Activated T-helper 2 cell treated with anti-CD3 and anti-CD28 coated beads, Interferon-gamma antibody, Interleukin-2, Interleukin-4, amounts not matched to agents 10 μg/mL and 5 μg/mL and 100 μg/mL, durations not matched to agents 14 hours and 24 hours and 36 hours (primary cell): ENCODE results near the gene PSMD12. TPM values are rescaled to one million over a fixed set of nuclear protein-coding genes. Genes with fewer than 3 reads are reported as not detected.
"Not testable (repeated sequence)": the region's sequence is repeated elsewhere in the genome, so short reads cannot be mapped to it uniquely, and the experiment has no call there.

ENCODE experiments used
- DNase-seq: peaks from one replicate; pipeline ENCODE4 v3.0.0; 2021; ENCODE audit warnings: low spot score
- H3K27ac Mint-ChIP-seq: one replicate; pipeline ENCODE4 v1.8.0; 2021; ENCODE audit warnings: mixed read lengths
- H3K27me3 Mint-ChIP-seq: one replicate; pipeline ENCODE4 v1.8.0; 2021; ENCODE audit warnings: low read depth, mixed read lengths
- H3K36me3 Mint-ChIP-seq: one replicate; pipeline ENCODE4 v1.8.0; 2021; ENCODE audit warnings: low read depth, mixed read lengths
- H3K4me1 Mint-ChIP-seq: one replicate; pipeline ENCODE4 v1.8.0; 2021; ENCODE audit warnings: low read depth, mixed read lengths
- H3K4me3 Mint-ChIP-seq: one replicate; pipeline ENCODE4 v1.8.0; 2021; ENCODE audit warnings: low read depth, mild to moderate bottlenecking, moderate library complexity, mixed read lengths
- H3K9me3 Mint-ChIP-seq: one replicate; pipeline ENCODE4 v1.8.0; 2021; ENCODE audit warnings: mixed read lengths
- intact Hi-C: fragments of 100-400 bp; cut with micrococcal nuclease; formaldehyde crosslinking; loops from one replicate; pipeline ENCODE4 v1.15.1; 2023
- total RNA-seq: library from RNA; stranded (reverse); gene quantifications from 2 replicates; pipeline ENCODE4 v1.2.3, GENCODE V29; 2022

PSMD12 gene
- total RNA-seq, 1 donor from 2014 or later = 75.4 TPM

DNA sequence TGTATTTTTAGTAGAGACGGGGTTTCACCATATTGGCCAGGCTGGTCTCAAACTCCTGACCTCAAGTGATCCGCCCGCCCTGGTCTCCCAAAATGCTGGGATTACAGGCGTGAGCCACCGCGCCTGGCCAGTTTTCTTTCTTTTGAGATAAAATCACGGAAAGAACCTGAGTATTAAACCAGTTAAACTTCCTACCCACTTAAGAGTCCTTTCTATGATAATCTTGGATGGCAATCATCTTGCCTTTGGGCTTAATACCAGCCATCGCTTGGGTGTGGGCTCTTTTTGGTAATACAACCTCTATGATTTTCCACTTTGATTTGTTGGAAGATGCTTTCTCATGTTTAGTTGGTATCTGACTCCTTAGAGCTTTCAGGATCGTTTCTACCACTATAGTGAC lies 34.7 kb upstream of the PSMD12 start:
- intact Hi-C loops = no loop called here
- Mint-ChIP-seq H3K4me3 (no peak overlapping the region), H3K27me3 (no peaks in the 10 kb centered on the region), H3K36me3 (peaks cover 16% of the 10 kb centered on the region), H3K4me1 (peaks cover 43% of the 10 kb centered on the region), H3K27ac (peak overlapping the region; percentile 55), H3K9me3 (no peaks in the 10 kb centered on the region)
- no peak for DNase-seq

DNA sequence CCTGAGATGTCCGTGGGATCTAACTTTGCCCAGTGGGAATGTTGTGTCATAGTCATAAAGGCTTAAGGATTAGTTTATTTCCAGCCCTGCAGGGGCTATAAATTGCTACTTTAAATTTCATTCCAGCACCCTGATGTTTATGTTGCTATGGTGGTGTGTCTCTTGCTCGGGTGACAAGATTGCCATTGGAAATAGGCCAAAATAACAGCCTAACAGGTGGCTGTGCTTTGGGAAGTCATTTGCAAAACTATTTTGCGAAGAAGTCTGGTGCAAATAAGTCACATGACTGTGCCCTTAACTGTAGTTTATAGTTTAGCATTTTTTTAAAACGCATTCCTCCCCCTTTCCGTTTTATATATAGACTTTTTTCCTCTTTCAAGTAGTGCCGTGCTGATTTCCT lies 33.8 kb upstream of the PSMD12 start:
- Mint-ChIP-seq H3K27ac (peak overlapping the region; percentile 73), H3K27me3 (no peaks in the 10 kb centered on the region), H3K4me3 (peak overlapping the region; percentile 51), H3K4me1 (peaks cover 43% of the 10 kb centered on the region), H3K36me3 (peaks cover 16% of the 10 kb centered on the region), H3K9me3 (no peaks in the 10 kb centered on the region)
- no peak for DNase-seq
- intact Hi-C loops = no loop called here

DNA sequence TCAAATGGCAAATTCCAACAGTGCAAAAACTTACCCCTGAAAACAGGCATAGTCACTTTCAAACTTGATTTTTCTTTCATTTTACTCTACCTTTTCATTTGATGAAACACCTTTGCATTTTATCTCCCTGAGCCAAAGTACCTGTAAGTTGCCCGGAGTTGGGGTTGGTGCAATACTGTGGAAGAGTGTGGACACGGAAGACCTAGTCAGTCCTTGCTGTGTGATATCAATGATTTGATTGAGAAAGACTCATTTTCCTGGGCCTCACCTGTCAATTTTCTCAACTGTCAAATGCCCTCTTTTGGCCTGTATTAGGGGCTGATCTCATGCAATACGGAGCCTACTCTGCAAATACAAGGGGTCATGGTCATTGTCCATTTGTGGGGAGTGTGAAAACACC lies 33.3 kb upstream of the PSMD12 start:
- H3K27me3 Mint-ChIP-seq = no peaks in the 10 kb centered on the region
- intact Hi-C loops = no loop called here
- H3K9me3 Mint-ChIP-seq = no peaks in the 10 kb centered on the region
- no peak for DNase-seq
- H3K4me3 Mint-ChIP-seq = peak overlapping the region; percentile 23
- H3K4me1 Mint-ChIP-seq = peaks cover 43% of the 10 kb centered on the region
- H3K36me3 Mint-ChIP-seq = peaks cover 16% of the 10 kb centered on the region
- peak overlapping the region; percentile 70 for H3K27ac Mint-ChIP-seq

DNA sequence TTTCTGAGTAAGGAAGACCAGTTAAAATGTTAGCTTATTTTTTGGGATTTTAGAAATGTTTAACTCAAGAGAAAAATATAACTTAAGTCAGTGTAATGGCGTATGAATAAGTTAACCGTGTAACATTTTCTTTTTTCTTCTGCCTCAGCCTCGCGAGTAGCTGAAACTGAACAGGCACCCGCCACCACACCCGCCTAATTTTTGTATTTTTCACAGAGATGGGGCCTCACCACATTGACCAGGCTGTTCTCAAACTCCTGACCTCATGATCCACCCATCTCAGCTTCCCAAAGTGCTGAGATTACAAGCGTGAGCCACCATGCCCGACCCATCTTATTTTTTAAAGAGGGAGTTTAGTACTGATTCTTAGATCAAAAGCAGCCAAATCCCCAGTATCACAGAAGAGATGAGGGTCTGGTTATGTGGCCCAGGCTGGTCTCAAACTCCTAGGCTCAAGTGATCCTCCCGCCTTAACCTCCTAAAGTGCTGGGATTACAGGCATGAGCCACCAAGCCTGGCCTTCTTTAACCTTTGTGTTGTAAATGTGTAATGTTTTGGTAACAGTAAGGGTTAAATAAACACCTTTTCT lies 27.5 kb upstream of the PSMD12 start:
- DNase-seq = no peak
- no peak overlapping the region for H3K4me3 Mint-ChIP-seq
- H3K9me3 Mint-ChIP-seq = no peaks in the 10 kb centered on the region
- intact Hi-C loops = no loop called here
- peaks cover 36% of the 10 kb centered on the region for H3K4me1 Mint-ChIP-seq
- no peaks in the 10 kb centered on the region for H3K27me3 Mint-ChIP-seq
- no peak overlapping the region for H3K27ac Mint-ChIP-seq
- H3K36me3 Mint-ChIP-seq = peaks cover 13% of the 10 kb centered on the region

DNA sequence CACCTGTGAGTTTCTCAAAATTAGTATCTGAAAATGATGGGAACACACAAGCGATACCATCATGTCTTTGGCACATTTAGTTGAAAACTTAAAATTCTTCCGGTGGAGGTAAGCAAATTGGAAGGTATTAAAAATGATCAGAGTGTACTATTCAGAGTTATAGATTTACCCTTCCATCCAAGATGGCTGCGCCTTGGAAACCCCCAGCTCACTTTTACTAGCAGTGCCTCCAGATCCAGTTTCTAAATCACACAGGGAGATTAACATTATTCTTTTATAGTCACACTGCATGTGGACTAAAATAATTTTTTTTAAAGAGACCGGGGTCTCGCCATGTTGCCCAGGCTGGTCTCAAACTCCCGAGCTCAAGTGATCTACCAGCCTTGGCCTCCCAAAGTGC lies 25.7 kb upstream of the PSMD12 start:
- peaks cover 32% of the 10 kb centered on the region for H3K4me1 Mint-ChIP-seq
- H3K4me3 Mint-ChIP-seq = no peak overlapping the region
- no peaks in the 10 kb centered on the region for H3K9me3 Mint-ChIP-seq
- DNase-seq = no peak
- intact Hi-C loops = no loop called here
- H3K36me3 Mint-ChIP-seq = peaks cover 5% of the 10 kb centered on the region
- H3K27me3 Mint-ChIP-seq = no peaks in the 10 kb centered on the region
- peak overlapping the region; percentile 49 for H3K27ac Mint-ChIP-seq

DNA sequence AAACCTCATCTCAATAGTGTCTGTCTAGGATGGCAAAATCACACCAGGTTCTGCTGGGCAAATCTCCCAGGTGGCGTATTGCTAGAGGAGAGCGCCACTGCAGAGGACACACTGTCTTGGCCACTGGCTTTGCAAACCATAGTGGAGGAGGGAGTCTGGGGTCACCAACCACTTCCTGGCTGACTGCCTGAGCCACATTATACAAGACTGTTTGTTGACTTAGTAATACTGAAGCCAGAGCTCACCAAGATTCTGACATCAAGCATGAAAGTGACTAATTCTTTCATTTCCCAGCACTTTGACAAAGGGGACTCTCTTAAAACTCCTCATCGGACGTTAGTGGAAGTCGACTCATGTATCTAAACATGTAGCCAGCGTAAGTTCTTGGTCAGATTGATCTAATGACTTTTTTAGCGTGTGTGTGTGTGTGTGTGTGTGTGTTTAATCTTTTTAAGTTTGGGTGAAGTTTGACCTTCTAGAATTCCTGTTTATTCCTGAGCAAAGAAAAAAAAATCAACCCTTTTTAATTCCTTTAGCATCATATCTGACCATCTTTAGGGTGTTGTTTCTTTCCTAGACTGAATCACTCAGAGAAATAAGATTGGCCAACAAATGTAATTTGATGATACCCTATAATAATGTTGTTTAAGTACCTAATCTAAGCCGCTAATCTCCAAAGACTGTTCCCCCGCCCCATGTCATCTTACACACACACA lies 24.4 kb upstream of the PSMD12 start:
- H3K9me3 Mint-ChIP-seq = no peaks in the 10 kb centered on the region

DNA sequence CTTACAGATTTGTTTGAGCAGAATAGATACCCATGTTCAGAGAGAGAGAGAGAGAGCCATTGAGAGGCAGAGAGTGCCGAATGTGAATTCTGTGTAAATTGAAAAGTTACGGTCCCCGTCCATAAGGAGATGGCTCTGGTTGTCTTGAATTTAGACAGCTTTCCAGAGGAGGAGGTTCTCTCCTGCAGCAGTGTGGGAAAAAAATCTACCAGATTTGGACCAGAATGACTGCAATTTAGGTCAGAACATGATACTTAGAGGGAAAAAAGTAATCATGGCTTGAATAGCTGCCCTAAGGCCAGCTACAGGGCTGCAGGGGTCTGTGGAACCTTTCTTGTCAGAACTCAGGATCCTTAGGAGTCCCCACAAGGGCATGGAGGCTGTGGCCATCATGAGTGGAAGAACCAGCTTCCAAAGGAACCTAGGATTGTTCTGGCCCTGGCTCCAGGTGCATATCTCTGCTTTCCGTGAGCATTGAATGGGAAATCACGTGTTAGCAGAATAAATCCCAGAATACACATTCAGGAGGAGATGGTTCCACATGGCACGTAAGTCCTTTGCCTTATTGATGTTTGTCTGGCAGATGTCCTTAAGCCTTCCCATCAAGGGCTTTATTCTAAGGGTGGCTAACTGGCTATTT lies 23.7 kb upstream of the PSMD12 start:
- intact Hi-C loops = loop anchor here (1.0 to 2.0 kb wide), 4 partner anchors 13 to 63 kb away; partner anchors contain the start of gene PITPNC1
- Mint-ChIP-seq H3K4me1 (peaks cover 35% of the 10 kb centered on the region), H3K27ac (peak overlapping the region; percentile 85), H3K4me3 (peak overlapping the region; percentile 67), H3K9me3 (no peaks in the 10 kb centered on the region), H3K36me3 (peaks cover 5% of the 10 kb centered on the region), H3K27me3 (no peaks in the 10 kb centered on the region)
- DNase-seq = no peak

More for the DNA sequence above, 24.4 kb upstream of the PSMD12 start:
- Mint-ChIP-seq H3K27me3 (no peaks in the 10 kb centered on the region), H3K27ac (peak overlapping the region; percentile 85), H3K4me3 (peak overlapping the region; percentile 67), H3K4me1 (peaks cover 35% of the 10 kb centered on the region), H3K36me3 (peaks cover 5% of the 10 kb centered on the region)
- peak; percentile 64 for DNase-seq
- intact Hi-C loops = loop anchor here (1.0 to 2.0 kb wide), 4 partner anchors 14 to 62 kb away; partner anchors contain the start of gene PITPNC1

DNA sequence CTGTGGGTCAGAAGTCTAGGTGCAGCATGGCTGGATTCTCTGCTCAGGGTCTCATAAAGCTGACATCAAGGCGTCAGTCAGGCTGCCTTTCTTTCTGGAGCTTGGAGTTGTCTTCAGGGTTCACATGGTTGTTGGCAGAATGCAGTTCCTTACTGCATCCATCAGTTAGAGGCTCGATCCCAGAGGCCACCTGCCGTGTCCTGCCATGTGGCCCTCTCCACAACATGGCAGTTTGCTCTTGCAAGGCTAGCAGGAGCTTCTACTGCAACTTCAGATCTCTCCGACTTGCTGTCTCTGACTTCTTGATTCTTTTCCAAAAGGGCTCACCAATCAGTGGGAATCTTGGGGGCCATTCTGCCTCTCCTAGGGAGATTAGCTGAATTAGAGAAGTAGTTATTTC lies 22.6 kb upstream of the PSMD12 start:
- peaks cover 35% of the 10 kb centered on the region for H3K4me1 Mint-ChIP-seq
- DNase-seq = no peak

DNA sequence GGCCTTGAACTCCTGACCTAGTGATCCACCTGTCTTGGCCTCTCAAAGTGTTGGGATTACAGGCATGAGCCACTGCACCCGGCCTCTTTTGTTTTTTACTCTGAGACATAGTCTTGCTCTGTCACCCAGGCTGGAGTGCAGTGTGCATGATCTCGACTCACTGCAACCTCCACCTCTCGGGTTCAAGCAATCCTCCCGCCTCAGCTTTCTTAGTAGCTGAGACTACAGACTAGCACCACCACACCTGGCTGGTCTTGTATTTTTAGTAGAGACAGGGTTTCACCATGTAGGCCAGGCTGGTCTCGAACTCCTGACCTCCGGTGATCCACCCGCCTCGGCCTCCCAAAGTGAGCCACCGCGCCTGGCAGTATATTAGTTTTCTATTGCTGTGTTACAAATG lies 22.2 kb upstream of the PSMD12 start:
- H3K4me3 Mint-ChIP-seq, H3K36me3 Mint-ChIP-seq, H3K27me3 Mint-ChIP-seq, H3K9me3 Mint-ChIP-seq, DNase-seq, H3K27ac Mint-ChIP-seq, intact Hi-C loops: not testable (repeated sequence)
- peaks cover 34% of the 10 kb centered on the region for H3K4me1 Mint-ChIP-seq

More for the DNA sequence above, 22.6 kb upstream of the PSMD12 start:
- intact Hi-C loops = no loop called here
- H3K27me3 Mint-ChIP-seq = no peaks in the 10 kb centered on the region
- H3K4me3 Mint-ChIP-seq = no peak overlapping the region
- H3K27ac Mint-ChIP-seq = no peak overlapping the region
- H3K36me3 Mint-ChIP-seq = peaks cover 5% of the 10 kb centered on the region
- no peaks in the 10 kb centered on the region for H3K9me3 Mint-ChIP-seq

DNA sequence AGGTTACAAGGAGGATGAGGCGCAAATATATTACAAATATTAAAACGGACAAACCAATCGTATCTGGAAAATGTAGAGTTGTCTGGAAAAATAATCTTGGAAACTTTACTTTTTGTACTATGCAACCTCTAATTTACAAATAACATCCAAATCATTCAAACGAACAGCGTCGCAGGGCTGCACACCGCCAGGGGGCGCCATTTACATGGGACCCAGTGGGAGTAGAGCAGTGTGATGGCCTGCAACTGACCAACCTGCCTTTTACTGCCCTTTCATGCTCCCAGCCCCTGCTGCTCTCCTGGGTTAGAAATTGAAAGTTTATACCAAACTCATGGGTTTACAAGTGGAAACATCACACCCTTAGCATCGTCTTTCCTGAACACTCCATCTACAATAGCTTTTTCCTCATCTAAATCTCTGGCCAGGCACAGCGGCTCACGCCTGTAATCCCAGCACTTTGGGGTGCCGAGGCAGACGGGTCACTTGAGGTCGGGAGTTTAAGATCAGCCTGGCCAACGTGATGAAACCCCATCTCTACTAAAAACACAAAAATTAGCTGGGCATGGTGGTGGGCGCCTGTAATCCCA lies 20.7 kb upstream of the PSMD12 start:
- no peaks in the 10 kb centered on the region for H3K9me3 Mint-ChIP-seq
- peak; percentile 47 for DNase-seq
- no peak overlapping the region for H3K27ac Mint-ChIP-seq
- H3K4me3 Mint-ChIP-seq = no peak overlapping the region
- peaks cover 5% of the 10 kb centered on the region for H3K36me3 Mint-ChIP-seq
- intact Hi-C loops = loop anchor here (1.0 kb wide), 1 partner anchor 88 kb away; no protein-coding TSS in a partner anchor
- H3K4me1 Mint-ChIP-seq = peaks cover 31% of the 10 kb centered on the region
- H3K27me3 Mint-ChIP-seq = no peaks in the 10 kb centered on the region

DNA sequence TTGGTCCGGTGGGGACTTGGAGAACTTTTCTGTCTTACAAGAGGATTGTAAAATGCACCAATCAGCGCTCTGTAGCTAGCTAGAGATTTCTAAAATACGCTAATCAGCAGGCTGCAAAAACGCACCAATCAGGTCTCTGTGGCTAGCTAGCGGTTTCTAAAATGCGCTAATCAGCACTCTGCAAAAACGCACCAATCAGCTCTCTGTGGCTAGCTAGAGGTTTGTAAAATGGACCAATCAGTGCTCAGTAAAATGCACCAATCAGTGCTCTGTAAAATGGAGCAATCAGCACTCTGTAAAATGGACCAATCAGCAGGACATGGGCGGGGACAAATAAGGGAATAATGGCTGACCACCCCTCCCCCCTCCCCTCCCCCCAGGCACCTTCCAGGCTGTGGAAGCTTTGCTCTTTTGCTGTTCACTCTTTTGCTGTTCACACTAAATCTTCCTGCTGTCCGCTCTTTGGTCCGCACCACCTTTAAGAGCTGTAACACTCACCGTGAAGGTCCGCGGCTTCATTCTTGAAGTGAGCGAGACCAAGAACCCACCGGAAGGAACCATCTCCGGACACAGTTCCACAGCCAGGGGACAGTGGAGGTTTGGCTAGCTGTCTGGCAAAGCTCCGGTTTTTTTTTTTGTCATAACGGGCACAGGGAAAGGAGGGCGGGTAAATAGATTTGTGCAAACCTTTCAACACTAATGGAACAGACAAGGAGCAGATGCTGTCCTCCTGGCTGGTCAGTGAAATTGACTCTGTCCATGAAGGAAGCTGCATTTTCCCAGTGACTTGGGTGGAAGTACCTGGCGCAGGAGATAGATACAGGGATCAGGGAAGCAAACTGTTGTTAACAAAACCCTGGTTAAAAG lies 19.0 kb upstream of the PSMD12 start:
- DNase-seq = no peak
- no peaks in the 10 kb centered on the region for H3K27me3 Mint-ChIP-seq
- peaks cover 18% of the 10 kb centered on the region for H3K4me1 Mint-ChIP-seq
- no peak overlapping the region for H3K27ac Mint-ChIP-seq
- H3K4me3 Mint-ChIP-seq = no peak overlapping the region
- peaks cover 6% of the 10 kb centered on the region for H3K36me3 Mint-ChIP-seq
- intact Hi-C loops = no loop called here
- no peaks in the 10 kb centered on the region for H3K9me3 Mint-ChIP-seq

DNA sequence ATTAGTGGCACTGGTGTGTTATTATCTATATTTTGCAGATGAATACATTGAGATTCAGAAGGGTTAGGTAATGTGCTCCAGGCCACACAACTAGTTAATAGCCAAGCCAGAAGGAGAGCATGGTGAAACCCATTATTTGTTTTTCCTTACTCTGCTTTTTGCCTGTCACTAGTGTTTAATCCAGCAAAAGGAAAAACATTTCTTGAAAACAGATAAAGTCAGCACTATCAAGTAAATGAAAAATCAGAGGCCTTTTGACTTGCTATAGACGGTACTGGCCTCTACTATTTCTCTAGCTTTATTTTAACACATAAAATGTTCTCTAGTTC lies 15.5 kb upstream of the PSMD12 start:
- Mint-ChIP-seq H3K27ac (no peak overlapping the region), H3K36me3 (peaks cover 16% of the 10 kb centered on the region), H3K9me3 (no peaks in the 10 kb centered on the region), H3K4me1 (peaks cover 12% of the 10 kb centered on the region), H3K27me3 (peaks cover 9% of the 10 kb centered on the region), H3K4me3 (no peak overlapping the region)
- intact Hi-C loops = no loop called here
- DNase-seq = no peak
